HG03095 (cell line): ENCODE results near the gene ATOSB.
A peak's percentile ranks its signal among the peaks of the same experiment; 100 is the strongest.

Experiments used
- ATAC-seq: cut with Tn5 transposase; IDR thresholded peaks from one replicate; pipeline ENCODE4 v1.9.1; 2021; ENCODE audit warnings: moderate library complexity; ENCODE audit not compliant: unreplicated experiment

ATOSB gene

DNA sequence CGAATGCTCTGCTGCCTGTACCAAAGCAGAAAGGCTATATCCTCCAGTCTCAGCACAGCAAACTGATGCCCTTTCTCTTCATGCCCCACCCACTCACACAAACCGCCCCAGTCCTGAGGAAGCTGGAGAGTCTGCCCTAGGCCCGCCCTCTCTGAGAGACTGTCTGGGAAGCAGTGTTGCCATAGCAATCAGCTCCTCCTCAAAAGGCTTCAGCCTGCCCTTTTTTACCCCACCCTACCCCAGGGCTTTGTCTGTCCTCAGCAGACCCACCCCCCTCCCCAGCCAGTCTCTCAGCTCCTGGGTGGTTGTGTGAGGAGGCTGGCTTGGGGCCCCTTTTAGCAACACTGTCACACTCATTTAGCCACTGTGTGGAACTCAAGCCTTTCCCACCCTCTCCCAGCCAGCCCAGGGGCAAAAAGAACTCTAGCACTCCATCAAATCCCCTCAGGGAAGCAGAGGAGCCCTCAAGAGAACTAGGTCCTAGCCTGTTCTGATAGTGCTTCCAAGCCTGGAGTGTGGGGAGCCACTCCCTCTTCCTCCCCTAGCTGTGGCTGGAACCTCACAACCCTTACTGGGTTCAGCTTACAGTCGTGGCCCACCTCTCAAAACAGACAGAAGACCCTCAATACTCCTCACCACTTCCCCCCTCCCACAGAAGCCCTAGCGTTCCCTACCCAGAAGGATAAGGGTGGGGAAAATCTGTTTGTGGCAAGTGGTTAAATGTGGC lies 1.4 kb downstream of the ATOSB start:
- no peak for ATAC-seq

DNA sequence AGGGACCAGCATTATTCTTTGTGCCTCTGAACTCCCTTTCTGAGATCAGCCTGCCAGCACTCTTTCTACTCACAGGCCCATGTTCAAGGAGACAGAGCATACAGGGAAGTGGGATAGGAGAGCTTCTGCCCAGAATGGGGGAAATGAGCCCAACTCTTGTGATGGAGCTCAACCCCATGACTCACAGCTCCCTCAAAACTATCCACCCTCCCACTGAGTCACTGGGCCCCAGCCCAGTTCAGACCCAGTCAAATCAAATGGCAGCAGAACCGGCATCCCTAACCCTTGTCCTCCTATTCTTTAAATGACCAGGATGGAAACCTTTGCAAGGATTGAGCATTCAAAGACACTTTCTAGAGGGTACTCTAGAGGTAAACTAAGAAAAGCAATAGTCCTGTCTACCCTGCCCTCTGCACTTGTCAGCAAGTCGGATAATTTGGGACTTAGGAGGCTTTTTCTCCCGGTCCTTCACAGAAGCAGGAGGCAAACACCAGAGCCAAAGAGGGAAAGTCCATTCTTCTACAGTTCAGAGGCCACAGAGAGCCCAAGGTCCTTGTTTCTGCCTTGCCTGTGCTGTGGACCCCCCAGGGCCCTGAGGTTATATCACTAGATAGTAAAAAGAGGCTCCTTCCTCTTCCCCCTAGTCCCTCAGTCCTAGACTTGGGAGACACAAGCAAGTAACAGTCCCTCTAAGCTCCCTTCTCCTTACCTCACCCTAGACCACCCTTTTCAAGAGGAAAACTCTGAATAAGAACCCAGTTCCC lies 3.2 kb downstream of the ATOSB start:
- ATAC-seq: no peak

DNA sequence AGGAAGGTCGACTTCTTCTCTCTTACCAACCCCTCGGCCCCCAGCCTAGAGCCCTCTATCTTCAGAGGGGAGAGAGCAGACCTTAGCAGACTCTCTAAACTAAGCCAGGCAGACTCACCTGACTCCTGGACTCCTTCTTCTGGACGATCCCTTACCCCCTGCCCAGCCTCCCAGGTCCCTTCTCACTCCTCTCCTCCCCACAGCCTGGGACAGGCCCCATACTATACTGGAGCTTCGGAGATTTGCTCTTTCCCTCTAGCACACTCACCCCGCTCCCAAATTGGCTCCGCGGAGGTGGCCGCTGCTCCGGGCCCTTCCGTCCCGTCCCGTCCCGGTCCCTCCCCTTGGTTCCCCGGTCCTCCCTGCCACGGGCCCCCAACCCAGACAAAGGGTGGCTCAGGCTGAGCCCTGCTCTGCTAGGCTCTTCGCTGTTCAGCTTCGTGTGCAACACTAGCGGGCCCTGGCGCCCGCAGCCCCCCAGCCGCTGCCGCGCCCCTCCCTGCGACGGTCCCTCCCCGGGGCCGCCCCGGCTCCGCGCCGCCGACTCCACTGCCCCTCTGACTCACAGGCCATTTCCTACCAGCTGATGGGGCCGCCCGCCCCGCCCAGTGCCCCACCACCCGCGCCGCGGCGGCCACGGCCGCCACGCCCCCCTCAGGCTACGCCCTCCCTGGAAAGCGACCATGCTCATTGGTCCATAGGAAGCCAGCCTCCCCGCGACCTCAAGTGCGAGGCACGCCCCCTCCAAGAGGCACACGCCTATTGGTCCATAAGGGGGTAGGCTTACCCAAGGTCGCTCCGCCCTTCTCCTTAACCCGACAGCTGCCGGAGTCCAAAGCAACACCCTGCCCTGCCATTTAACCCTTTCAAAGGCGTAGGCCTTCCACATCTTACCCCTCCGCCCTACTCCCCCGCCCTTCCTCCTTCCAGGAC lies 4.4 kb downstream of the ATOSB start:
- peak; percentile 66 for ATAC-seq

DNA sequence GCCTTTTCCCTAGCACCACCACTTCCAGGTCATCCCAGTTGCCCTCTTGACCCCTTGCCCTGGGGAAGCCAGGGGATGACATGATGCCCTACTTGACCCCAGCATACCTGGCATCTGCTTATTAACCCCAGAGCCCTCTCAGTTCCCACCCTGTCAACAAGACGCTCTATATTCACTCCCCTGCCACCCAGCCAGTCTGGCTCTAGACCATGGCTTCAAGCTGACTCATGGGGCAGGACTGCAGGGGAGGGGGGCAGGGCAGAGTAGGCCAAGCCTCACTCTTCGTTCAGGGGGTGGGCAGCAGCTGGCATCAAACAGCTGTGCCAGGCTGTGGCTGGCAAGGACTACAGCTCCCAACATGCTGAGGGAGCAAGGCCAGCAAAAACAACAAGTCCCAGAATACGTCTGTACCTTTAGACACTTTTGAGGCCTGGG lies 5.3 kb downstream of the ATOSB start:
- ATAC-seq: no peak

DNA sequence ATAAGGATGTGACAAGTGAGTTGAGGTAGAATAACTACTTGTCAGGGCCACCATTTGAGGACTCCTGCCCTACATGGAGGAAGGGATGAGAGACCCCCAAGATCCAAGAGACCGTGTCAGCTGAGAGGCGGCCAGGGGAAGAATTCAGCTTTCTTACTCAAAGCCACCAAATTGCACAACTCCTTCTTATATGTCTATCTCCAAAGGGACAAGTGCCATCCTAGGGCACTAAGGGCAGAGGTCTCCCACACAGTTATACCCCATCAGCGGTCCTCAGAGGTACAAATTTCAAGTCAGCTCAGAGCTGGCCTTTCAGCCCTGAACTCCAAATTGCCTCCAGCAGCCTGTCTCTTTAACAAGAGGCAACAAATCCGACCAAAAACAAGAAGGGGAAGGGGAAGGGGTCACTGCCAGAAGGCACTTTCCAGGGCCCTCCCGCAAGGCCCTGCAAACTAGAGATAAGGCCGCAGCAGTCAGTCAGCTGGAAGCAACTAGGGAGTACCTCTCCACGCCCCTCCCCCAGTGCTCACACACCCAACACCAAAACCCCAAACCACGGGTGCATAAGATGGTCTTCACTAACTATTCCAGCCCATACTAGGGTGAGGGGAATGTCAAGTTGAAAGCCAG lies 6.6 kb downstream of the ATOSB start:
- ATAC-seq: no peak

DNA sequence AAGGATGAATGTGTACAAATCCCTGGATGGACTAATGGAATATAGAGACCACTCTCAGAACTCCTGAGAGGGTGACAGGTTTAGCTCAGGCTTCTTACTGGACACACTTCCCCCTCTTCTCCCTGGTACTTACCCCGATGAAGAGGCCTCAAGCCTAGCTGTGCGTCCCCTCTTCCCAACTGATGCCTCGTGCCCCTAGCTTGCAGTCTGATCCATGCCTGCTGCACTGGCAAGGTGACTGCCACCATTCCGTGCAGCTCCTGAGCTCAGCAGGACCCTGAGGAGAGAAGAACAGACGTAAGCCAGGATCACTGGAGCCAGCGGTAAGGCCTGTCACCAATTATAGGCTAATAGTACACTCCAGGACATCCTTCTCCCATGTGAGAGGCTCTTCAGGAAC lies 7.2 kb downstream of the ATOSB start:
- ATAC-seq: no peak

DNA sequence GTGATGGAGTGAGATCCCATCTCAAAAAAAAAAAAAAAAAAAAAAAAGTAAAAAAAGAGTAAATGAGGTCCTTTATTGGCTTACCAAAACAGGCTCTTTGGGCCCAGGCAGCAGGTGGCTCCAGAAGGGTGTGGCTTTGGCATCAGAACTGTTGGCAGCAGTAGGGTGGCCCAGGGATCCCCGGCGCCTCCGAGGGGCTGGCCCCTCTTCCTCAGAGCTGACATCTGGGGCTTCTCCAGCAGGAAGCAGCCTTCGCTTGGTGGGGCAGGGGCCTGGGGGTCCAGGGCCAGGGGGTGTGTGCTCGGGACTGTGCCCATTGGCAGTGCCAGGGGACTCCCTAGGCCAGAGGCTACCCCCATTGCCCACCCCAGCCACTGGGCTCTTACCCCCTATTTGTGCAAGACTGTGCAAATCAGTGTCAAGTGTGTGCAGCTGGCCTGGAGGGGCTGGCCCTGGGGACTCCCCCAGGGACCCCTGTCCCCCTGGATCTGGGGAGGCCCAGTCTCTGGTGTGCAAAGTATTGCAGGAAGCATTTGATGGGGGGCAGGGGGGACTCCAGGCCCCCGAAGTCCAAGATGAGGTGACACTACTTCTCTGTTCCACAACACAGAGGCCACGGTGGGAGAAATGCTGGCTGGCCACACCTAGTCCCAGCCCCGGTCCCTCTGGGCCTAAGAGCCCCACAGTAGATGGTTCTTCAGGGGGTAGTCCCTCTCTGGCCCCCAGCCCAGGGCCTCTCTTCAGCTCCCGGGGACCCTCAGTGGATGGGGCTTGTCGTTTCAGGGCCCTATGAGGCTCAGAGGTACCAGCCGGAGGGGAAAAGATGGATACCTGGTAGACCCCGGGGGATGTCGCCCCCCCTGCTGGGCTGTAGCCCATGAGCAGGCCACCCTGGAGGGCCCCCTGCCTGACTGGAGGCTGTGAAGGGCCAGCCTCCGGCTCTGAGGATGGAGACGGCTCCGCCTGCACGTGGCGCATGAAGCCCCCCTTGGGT lies 8.1 kb downstream of the ATOSB start:
- ATAC-seq: no peak

DNA sequence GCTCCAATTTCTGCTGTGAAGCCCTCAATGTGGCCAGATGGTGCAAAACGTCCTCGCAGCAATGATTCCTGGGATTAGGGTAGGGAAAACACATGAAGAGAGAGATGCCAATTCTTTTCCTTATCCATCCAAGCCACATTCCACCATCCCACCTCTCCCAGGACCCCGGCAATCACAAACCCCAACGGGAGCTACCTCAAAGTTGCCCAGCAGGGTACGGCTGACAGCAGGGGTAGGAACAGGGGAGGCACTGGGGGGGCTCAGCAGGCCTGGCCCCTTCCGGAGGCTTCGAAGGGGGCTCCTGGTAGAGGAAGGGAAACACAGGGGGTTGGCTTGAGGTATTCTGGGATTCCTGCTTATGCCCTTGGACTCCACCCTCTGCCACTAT lies 9.3 kb downstream of the ATOSB start:
- ATAC-seq: no peak

DNA sequence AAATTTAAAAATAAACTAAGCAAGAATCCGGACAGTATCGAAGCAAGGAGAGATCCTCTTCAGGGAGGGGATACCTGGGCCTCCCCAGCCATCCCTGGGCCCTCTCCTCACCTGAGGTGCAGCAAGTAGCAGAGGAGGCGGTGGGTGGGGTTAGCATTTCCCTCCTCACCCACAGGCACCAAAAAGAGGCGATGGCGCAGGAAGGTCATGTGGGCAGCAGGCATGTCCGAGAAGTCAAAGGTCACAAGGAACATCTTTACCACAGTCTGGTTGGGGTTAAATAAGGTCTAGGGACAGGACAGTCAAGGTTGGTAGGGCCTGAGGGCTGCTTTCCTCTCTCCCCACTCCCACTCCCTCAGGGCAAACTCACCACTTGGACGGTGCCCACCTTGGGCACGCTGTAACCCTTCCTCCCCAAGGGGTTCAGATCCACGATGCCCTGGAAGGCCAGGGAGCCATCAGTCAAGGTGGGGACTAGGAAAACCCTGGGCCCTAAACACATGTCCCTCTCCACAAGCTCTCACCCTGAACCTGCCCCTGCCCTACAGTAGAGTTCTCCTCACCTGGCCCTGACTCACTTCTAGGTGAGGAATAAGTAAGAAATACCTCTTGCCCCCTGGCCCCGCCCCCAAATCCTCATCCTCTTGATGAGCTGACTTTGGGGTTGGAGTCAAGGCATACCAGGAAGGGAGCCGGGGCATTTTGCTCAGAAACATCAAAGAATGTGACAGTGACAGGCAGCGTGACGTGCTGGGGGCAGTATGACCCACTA lies 9.9 kb downstream of the ATOSB start:
- ATAC-seq: no peak

DNA sequence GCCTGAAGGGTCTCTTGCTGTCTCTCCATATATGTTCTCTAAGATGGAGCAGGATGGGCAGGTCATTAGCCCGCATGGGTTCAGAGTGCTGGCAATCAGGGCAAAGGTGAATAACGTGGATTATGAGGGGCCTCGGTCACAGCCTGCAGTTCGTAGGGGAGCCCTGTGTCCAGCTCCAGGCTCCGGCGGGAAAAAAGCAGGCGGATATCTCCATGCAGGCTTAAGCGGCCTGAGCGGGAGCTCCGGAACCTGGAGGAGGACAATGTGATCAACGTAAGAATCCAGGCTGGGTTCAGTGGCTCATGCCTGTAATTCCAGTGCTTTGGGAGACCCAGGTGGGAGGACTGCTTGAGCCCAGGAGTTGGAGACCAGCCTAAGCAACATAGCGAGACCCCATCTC lies 10.5 kb downstream of the ATOSB start:
- ATAC-seq: no peak

DNA sequence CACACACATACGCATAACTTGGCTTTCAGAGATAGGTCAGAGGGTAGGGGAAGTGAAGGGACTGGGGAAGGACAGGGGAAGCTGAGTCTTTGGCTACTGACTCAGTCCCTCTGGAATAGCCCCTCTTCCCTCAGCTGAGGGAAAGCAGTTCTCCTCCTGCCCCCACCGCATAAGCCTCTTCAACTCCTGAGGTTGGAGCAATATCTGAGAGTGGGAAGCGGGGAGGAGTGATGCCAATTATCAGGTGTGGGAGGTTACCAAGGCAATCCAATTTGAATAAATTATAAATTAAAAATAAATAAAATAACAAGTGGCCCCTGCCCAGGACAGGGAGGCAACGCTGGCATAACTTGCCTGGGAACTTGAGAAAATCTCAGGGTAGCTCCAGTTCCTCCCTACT lies 11.1 kb downstream of the ATOSB start:
- ATAC-seq: no peak

DNA sequence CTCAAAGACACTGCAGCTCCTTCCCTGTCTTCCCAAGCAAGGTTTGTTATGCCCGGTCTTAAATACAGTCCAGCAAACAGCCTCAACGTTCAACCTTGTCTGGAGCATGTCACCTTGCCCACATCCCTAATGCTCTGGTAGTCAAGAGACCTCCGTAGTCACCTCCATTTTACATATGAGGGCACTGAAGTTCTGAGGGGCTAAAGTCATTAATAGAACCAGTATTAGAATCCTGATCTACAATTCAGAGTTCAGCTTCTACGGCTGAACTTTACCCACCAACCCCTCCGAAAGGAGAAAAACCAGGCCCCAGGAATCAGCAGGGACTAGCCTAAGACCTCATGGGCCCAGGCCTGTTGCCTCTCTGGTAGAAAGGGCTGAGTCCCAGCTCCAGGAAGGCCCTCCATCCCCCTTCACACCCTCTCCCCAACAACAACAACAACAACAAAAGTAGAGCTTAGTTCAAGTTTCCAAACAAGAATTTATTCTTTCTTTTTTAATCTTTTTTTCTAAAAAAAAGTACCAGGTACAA lies 11.9 kb downstream of the ATOSB start:
- ATAC-seq: no peak

DNA sequence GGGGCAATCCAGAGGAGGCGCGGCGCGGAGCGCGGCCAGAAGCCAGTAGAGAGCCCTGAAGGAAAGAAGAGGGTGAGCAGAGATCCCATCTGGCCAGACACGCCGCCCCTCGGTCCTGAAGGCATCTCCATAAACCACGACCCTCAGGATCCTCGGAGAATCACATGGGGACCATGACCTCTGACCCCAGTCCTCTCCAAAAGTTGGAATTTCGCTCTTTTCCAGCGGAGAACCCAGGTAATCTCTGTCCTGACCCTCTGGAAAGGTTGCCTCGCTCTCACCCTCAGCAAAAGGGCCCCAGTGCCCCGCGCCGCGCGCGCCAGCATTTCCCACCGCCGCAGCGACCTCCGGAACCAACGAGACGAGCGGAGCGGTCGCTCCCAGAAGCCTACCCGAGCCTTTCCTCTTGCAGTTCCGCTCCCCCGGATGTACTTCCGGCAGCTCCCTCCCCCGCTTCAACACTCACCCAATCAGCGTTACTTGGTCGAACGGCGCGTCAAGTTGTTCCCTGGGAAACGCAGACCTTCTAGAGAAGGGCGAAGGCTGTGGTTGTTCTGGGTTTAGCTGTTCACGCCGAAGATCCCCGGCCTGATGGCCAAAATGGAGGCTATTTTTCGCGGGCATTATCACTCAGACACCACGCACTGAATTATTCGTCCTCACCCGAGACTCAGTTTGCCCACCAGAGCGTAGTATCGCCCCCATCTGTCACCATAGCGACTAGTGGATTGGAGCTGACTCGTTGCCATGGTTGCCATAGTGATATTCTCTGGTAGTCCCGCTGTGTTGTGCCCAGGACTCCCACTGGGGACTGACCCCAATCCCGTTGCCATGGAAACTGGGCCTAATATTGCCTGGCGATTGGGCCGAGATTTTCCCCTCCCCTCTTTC lies 12.6 kb downstream of the ATOSB start, which contains the start of gene STOML2:
Gene STOML2 (minus strand): TSS at position 363 of the 891 bp plus-strand sequence. CDS start 37 bp downstream, at position 326.
- ATAC-seq: peak; percentile 91

DNA sequence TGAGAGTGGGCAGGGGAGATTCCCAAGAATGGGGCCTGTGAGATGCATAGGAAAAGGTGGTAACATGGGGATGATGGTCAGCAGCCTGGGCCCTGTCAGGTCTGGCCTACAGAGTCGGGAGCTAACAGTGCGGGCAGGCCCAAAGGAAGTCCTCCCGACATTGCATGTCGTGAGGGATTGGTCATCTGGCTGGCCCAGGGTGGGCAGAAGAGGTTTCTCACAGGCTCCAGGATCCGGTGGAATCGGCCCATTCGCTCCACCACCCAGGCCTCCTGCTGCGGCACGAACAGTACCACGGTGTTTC lies 13.2 kb downstream of the ATOSB start:
- no peak for ATAC-seq

DNA sequence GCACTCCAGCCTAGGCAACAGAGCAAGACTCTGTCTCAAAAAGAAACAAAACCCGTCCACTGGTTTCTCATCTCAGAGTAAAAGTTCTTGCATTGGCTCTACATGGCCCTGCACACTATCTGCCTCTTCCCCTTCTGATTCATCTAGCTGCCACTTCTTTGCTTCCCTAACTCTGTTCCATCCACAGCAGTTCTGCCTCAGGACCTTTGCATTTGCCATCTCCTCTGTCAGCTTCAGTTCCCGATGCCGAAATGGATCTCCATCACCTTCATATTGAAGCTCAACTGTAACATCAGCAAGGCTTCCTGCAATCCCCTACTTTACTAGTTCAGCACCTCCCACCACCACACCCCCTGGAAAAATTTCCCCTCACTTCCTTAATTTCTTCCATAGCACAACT lies 18.1 kb downstream of the ATOSB start:
- no peak for ATAC-seq

DNA sequence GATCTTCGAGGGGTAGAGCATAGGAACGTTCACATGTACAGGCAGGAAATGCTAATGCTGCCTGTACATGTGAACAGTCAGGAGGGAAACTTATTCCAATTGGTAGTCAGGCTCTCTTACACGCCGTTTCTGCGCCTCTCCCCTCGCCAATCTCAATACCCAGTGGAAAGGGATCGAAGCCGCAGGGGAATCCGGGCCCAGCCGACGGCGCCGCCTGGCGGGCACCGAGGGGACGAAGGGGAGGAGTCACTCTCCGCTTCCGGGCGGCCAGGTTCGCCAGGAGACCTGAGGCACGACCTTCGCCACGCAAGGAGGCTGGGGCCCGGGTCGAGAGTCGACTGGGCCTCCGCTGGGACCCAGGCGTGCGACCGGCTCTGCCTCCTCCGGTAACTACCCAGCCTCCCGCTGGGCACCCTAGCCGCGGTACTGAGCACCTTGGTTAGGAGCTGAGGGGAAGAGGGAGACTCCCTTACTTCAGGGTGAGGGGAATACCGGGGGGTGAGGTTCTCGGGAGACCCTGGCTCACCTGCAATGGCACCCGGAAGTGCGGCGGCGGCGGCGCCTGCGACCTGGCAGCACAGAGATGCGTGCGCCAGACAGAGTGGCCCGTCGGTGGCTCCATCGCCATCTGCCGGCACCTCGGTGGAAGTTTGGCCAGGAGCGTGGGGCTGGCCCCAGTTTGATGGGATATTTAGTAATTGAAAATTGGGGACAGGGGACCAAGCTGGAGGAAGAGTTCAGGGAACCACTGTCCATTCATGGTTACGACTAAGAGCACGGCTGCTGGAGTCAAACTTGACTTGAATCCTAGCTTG lies 19.4 kb downstream of the ATOSB start, which contains the start of gene PIGO:
Gene PIGO (minus strand): TSS at position 557 of the 815 bp plus-strand sequence. CDS start 1,026 bp downstream, outside the sequence.
- peak; percentile 90 for ATAC-seq

DNA sequence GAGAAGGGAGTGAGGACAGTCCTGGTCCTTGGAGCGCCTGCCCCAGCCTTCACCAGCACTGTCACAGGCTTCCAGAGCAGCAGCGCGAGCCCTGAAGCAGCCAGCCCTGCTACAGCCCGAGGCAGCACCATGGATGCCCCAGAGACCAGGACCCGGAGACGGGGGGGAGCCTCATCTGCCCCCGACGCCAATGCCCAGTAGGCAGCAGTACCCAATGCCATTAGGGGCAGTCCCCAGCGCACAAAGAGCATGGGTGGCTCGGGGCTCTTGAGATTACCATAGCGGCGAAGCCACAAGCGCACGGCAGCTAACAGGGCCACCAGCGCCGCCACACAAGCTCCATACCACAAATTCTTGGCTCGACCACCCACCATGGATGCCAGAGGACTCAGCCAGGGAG lies 24.1 kb downstream of the ATOSB start:
- ATAC-seq: no peak
